HepG2 (cell line): ENCODE measurements around the gene ATP5PF. TPM values are rescaled to one million over a fixed set of nuclear protein-coding genes. Genes with fewer than 3 reads are reported as not detected.

Source experiments
- ARID2 ChIP-seq: sonication (generic); formaldehyde crosslinking; IDR thresholded peaks from 2 replicates; pipeline ENCODE4 v1.8.1; 2022; ENCODE audit warnings: mild to moderate bottlenecking, missing genetic modification reagents, borderline replicate concordance
- MTA1 ChIP-seq: sonication (generic); formaldehyde crosslinking; IDR thresholded peaks from 2 replicates; pipeline ENCODE4 v1.4.0; 2020; ENCODE audit warnings: missing genetic modification reagents, mild to moderate bottlenecking, borderline replicate concordance
- NFIC ChIP-seq: IDR thresholded peaks from 2 replicates; pipeline ENCODE4 v1.6.1; 2012; ENCODE audit warnings: mild to moderate bottlenecking, low read length, inconsistent platforms
- PHB2 ChIP-seq: fragments of 450-650 bp; IDR thresholded peaks from 2 replicates; pipeline ENCODE4 v1.6.1; 2018; ENCODE audit not compliant: partially characterized antibody
- RBM39 ChIP-seq: fragments of 200-400 bp; formaldehyde crosslinking; IDR thresholded peaks from one replicate; pipeline ENCODE4 v1.6.1; 2018; ENCODE audit warnings: antibody characterized with exemption, mild to moderate bottlenecking, low read depth, low read length; ENCODE audit not compliant: poor library complexity, severe bottlenecking
- SRSF1 ChIP-seq: fragments of 200-400 bp; formaldehyde crosslinking; optimal IDR thresholded peaks from 2 replicates; pipeline ENCODE3; 2017; ENCODE audit warnings: mild to moderate bottlenecking, low read depth, low read length, moderate library complexity
- TBL1XR1 ChIP-seq: fragments of 150-350 bp; IDR thresholded peaks from 2 replicates; pipeline ENCODE4 v1.6.1; 2014; ENCODE audit warnings: borderline replicate concordance, low read length; ENCODE audit not compliant: partially characterized antibody
- THAP11 ChIP-seq: IDR thresholded peaks from 2 replicates; pipeline ENCODE4 v1.6.1; 2016; ENCODE audit warnings: missing biosample characterization, missing genetic modification reagents
- ZNF30 ChIP-seq: sonication (generic); formaldehyde crosslinking; IDR thresholded peaks from 2 replicates; pipeline ENCODE4 v1.5.0; 2020; ENCODE audit warnings: mild to moderate bottlenecking, missing genetic modification reagents
- ZNF367 ChIP-seq: sonication (generic); formaldehyde crosslinking; IDR thresholded peaks from 2 replicates; pipeline ENCODE4 v1.4.0; 2020; ENCODE audit warnings: missing genetic modification reagents, borderline replicate concordance
- ZNF556 ChIP-seq: sonication (generic); formaldehyde crosslinking; IDR thresholded peaks from 2 replicates; pipeline ENCODE4 v1.4.0; 2020; ENCODE audit warnings: mild to moderate bottlenecking, missing genetic modification reagents, borderline replicate concordance
- ZNF605 ChIP-seq: sonication (generic); formaldehyde crosslinking; IDR thresholded peaks from 2 replicates; pipeline ENCODE4 v1.8.0; 2022; ENCODE audit warnings: mild to moderate bottlenecking, missing genetic modification reagents
- ZNF674 ChIP-seq: sonication (generic); formaldehyde crosslinking; IDR thresholded peaks from 2 replicates; pipeline ENCODE4 v1.5.0; 2020; ENCODE audit warnings: low read depth, mild to moderate bottlenecking, missing genetic modification reagents
- ZNF709 ChIP-seq: sonication (generic); formaldehyde crosslinking; IDR thresholded peaks from 2 replicates; pipeline ENCODE4 v1.5.0; 2020; ENCODE audit warnings: mild to moderate bottlenecking, missing genetic modification reagents
- polyA plus RNA-seq, 8 experiments: library from polyadenylated mRNA; depleted of rRNA in 3 of 8; stranded (reverse) in 7 of 8; unstranded in 1 of 8; fragments of >200 nt; fragmentation: Illumina TruSeq in 4 of 8; extraction: Trizol in 4 of 8; gene quantifications; 2 replicates each; pipeline versions ENCODE4 v1.2.1 to v1.2.3, GENCODE V29; 2011 to 2016; ENCODE audit warnings: low read depth in 4 of 8, missing spikeins in 1 of 8, mixed read lengths in 1 of 8; ENCODE audit not compliant: insufficient read depth in 1 of 8
- total RNA-seq, 5 experiments: library from RNA; depleted of rRNA; stranded (reverse); fragments of >200 nt; fragmentation: Illumina TruSeq; extraction: Trizol; gene quantifications; 2 replicates each; pipeline ENCODE4 v1.2.3, GENCODE V29; 2016; ENCODE audit warnings: low read depth in 1 of 5
- TF ChIP-seq, protein P1 (sequence below): sonication (generic); formaldehyde crosslinking; IDR thresholded peaks from 2 replicates; pipeline ENCODE4 v1.5.1; 2020; ENCODE audit warnings: missing genetic modification reagents, mild to moderate bottlenecking, borderline replicate concordance
- TF ChIP-seq, protein P2 (sequence below): sonication (generic); formaldehyde crosslinking; IDR thresholded peaks from 2 replicates; pipeline ENCODE4 v1.4.0; 2020; ENCODE audit warnings: missing genetic modification reagents, borderline replicate concordance
- TF ChIP-seq, protein P3 (sequence below): sonication (generic); formaldehyde crosslinking; IDR thresholded peaks from 2 replicates; pipeline ENCODE4 v1.8.0; 2022; ENCODE audit warnings: missing genetic modification reagents, mild to moderate bottlenecking, inconsistent platforms, borderline replicate concordance
- TF ChIP-seq, protein P4 (sequence below): sonication (generic); formaldehyde crosslinking; IDR thresholded peaks from 2 replicates; pipeline ENCODE4 v1.5.0; 2020; ENCODE audit warnings: missing genetic modification reagents

The ATP5PF gene
- total and polyA plus RNA-seq, 2 of the 13 experiments (the other 11 are each of a cell fraction or from before 2014, with no cell fraction given): 131 to 157 TPM

DNA sequence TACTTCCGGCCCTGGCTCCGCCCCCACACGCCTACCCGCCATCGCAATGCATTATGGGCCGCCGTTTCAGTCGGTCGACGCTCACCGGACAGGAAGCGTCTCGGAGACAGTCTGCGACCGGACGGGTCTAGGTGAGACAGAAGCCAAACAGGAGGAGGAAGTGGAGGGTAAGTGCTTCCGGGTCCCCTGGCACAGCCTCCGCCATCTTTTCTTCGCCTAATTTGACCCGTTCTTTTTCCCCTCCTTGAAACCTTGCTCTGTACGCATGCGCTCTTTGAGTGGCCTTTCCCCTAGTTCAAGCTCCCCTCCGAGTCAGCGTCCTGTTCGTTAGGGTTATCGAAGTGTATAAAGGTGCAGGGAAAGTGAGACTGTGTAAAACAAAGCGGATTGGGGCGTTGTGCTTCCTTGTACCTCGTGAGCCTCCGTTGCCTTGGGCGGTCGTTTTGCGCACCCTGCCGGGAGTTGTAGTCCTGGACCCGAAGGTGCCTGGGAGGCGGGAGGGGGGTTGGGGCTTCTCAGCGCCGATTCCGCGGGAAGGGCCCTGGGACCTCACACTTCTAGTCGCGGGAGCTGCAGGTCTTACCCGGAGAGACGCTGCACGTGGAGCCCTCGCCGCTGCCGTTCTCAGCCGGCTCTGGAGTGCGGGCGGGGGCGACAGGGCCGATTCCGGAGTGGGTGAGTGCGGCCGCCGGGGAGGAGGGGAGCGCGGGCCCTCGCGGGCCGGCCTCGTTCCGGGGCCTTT lies at the start of gene ATP5PF, which contains the start of gene GABPA (continued):
- TF ChIP-seq TBL1XR1: peak; percentile 43
- TF ChIP-seq ZNF674 (CRISPR knock-in tag): 0 out of 2 replicates have a peak, but pooled peaks have one; percentile 55
- peak; percentile 80 for TF ChIP-seq RBM39
- TF ChIP-seq NFIC: no peak
- TF ChIP-seq THAP11 (CRISPR knock-in tag): peak; percentile 96
- no peak for TF ChIP-seq SRSF1
- TF ChIP-seq, protein P1, sequence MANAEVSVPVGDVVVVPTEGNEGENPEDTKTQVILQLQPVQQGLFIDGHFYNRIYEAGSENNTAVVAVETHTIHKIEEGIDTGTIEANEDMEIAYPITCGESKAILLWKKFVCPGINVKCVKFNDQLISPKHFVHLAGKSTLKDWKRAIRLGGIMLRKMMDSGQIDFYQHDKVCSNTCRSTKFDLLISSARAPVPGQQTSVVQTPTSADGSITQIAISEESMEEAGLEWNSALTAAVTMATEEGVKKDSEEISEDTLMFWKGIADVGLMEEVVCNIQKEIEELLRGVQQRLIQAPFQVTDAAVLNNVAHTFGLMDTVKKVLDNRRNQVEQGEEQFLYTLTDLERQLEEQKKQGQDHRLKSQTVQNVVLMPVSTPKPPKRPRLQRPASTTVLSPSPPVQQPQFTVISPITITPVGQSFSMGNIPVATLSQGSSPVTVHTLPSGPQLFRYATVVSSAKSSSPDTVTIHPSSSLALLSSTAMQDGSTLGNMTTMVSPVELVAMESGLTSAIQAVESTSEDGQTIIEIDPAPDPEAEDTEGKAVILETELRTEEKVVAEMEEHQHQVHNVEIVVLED (CRISPR knock-in tag): peak; percentile 86
- TF ChIP-seq, protein P2, sequence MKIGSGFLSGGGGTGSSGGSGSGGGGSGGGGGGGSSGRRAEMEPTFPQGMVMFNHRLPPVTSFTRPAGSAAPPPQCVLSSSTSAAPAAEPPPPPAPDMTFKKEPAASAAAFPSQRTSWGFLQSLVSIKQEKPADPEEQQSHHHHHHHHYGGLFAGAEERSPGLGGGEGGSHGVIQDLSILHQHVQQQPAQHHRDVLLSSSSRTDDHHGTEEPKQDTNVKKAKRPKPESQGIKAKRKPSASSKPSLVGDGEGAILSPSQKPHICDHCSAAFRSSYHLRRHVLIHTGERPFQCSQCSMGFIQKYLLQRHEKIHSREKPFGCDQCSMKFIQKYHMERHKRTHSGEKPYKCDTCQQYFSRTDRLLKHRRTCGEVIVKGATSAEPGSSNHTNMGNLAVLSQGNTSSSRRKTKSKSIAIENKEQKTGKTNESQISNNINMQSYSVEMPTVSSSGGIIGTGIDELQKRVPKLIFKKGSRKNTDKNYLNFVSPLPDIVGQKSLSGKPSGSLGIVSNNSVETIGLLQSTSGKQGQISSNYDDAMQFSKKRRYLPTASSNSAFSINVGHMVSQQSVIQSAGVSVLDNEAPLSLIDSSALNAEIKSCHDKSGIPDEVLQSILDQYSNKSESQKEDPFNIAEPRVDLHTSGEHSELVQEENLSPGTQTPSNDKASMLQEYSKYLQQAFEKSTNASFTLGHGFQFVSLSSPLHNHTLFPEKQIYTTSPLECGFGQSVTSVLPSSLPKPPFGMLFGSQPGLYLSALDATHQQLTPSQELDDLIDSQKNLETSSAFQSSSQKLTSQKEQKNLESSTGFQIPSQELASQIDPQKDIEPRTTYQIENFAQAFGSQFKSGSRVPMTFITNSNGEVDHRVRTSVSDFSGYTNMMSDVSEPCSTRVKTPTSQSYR (CRISPR knock-in tag): peak; percentile 13; the same call in 1 of the 2 replicates
- TF ChIP-seq ZNF605 (CRISPR knock-in tag): 0 out of 2 replicates have a peak, but pooled peaks have one; percentile 37
- peak; percentile 38; the same call in 1 of the 2 replicates for TF ChIP-seq ZNF556 (CRISPR knock-in tag)
- no peak for TF ChIP-seq ZNF30 (CRISPR knock-in tag)
- TF ChIP-seq, protein P3, sequence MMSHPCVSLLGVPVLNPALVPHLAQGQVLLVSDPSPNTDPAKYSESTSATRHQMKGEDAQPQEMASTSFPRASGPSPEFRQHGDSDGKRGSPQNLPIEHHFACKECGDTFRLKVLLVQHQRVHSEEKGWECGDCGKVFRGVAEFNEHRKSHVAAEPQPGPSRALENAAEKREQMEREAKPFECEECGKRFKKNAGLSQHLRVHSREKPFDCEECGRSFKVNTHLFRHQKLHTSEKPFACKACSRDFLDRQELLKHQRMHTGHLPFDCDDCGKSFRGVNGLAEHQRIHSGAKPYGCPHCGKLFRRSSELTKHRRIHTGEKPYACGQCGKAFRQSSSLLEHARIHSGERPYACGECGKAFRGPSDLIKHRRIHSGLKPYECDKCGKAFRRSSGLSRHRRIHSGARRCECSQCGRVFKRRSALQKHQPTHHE: no peak; the same call in none of the 2 replicates
- TF ChIP-seq ARID2 (CRISPR knock-in tag): no peak
- TF ChIP-seq, protein P4, sequence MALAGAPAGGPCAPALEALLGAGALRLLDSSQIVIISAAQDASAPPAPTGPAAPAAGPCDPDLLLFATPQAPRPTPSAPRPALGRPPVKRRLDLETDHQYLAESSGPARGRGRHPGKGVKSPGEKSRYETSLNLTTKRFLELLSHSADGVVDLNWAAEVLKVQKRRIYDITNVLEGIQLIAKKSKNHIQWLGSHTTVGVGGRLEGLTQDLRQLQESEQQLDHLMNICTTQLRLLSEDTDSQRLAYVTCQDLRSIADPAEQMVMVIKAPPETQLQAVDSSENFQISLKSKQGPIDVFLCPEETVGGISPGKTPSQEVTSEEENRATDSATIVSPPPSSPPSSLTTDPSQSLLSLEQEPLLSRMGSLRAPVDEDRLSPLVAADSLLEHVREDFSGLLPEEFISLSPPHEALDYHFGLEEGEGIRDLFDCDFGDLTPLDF (CRISPR knock-in tag): peak; percentile 56
- 0 out of 2 replicates have a peak, but pooled peaks have one; percentile 9 for TF ChIP-seq ZNF709
- peak; percentile 34; the same call in 1 of the 2 replicates for TF ChIP-seq ZNF367
- TF ChIP-seq MTA1 (CRISPR knock-in tag): peak; percentile 88
- no peak for TF ChIP-seq PHB2
